K562 (cell line): Measurements from ENCODE around the gene ERC2. TPM values are rescaled to one million over a fixed set of nuclear protein-coding genes. Genes with fewer than 3 reads are reported as not detected.

Source experiments
- ATAC-seq: fragments of 200-7000 bp; cut with Tn5 transposase; 3 replicates; pipeline ENCODE4 v1.9.1; 2020; ENCODE audit warnings: moderate library complexity
- BruUV-seq: library from RNA; stranded (reverse); fragments of 400-500 nt; replicated peaks from 2 replicates; lab custom pipeline; 2021; lab: Mats Ljungman, UMichigan
- CTCF ChIA-PET: fragments of 300-600 bp; formaldehyde crosslinking; extraction: SDS; loops from one replicate; lab custom pipeline; 2021; ENCODE audit warnings: low intra/inter-chr PET ratio; lab: Yijun Ruan, JAX
- POLR2A ChIA-PET: fragments of 300-600, 350-650 bp; sonication (Branson Sonifier 250); formaldehyde crosslinking; extraction: SDS; loops from one replicate; lab custom pipeline; 2021; ENCODE audit warnings: antibody characterized with exemption, inconsistent platforms; lab: Yijun Ruan, JAX
- DNase-seq, 4 experiments: peaks; one replicate each; pipeline versions ENCODE4 v3.0.0 to v3.0.0-alpha.2; 2011 to 2018; ENCODE audit warnings: low spot score in 3 of 4, mixed read lengths in 3 of 4; ENCODE audit errors: extremely low read depth in 1 of 4
- FAIRE-seq: peaks from 2 replicates; lab custom pipeline; 2011; peaks lifted over from hg19 to GRCh38; lab: Jason Lieb, UNC
- H2AFZ ChIP-seq: 2 replicates; pipeline ENCODE4 v1.6.0; 2011; ENCODE audit warnings: low read depth, low read length, control low read depth, inconsistent platforms
- H3K27ac ChIP-seq: fragments of 200-600 bp; 3 replicates; pipeline ENCODE4 v1.8.0; 2011; ENCODE audit warnings: low read depth, mild to moderate bottlenecking, control low read depth, inconsistent platforms, low read length, moderate library complexity, mixed read lengths; ENCODE audit errors: extremely low read depth
- H3K27me3 ChIP-seq, 2 experiments: fragments of 300-600 bp in 1 of 2; 2 replicates in 1 of 2; 3 replicates in 1 of 2; pipeline versions ENCODE4 v1.6.0 to v1.8.0; 2011; ENCODE audit warnings: inconsistent platforms in 2 of 2, low read length in 2 of 2, mild to moderate bottlenecking in 1 of 2, mixed read lengths in 1 of 2, moderate library complexity in 1 of 2; ENCODE audit not compliant: control insufficient read depth in 2 of 2, insufficient read depth in 2 of 2
- H3K36me3 ChIP-seq: fragments of 300-600 bp; 3 replicates; pipeline ENCODE4 v1.8.0; 2011; ENCODE audit warnings: mild to moderate bottlenecking, low read length, inconsistent platforms; ENCODE audit not compliant: control insufficient read depth, insufficient read depth
- H3K4me1 ChIP-seq, 2 experiments: fragments of 200-600 bp in 1 of 2; replicated peaks in 1 of 2; 2 replicates in 1 of 2; 3 replicates in 1 of 2; pipeline versions ENCODE4 v1.5.1 to v1.8.0; 2011; ENCODE audit warnings: inconsistent platforms in 2 of 2, low read length in 2 of 2, mild to moderate bottlenecking in 1 of 2, mixed read lengths in 1 of 2, moderate library complexity in 1 of 2; ENCODE audit not compliant: control insufficient read depth in 2 of 2, insufficient read depth in 2 of 2
- H3K4me2 ChIP-seq: 2 replicates; pipeline ENCODE4 v1.6.1; 2011; ENCODE audit warnings: low read length, control low read depth, inconsistent platforms, mixed read lengths; ENCODE audit not compliant: insufficient read depth
- H3K4me3 ChIP-seq: fragments of 200-600 bp; sonication (generic), shearing (Covaris generic); 2 replicates; pipeline ENCODE4 v1.5.1; 2016; ENCODE audit warnings: control low read depth, inconsistent platforms
- H3K79me2 ChIP-seq: fragments of 200-600 bp; 3 replicates; pipeline ENCODE4 v1.8.0; 2011; ENCODE audit warnings: low read length, inconsistent platforms; ENCODE audit not compliant: control insufficient read depth, insufficient read depth
- H3K9ac ChIP-seq, 2 experiments: 2 replicates each; pipeline versions ENCODE4 v1.6.0 to v1.6.1; 2011; ENCODE audit warnings: low read depth in 2 of 2, low read length in 2 of 2, control low read depth in 1 of 2, inconsistent platforms in 1 of 2, mild to moderate bottlenecking in 1 of 2, mixed read lengths in 1 of 2; ENCODE audit not compliant: insufficient read depth in 1 of 2
- H3K9me1 ChIP-seq: one replicate; pipeline ENCODE4 v1.6.0; 2011; ENCODE audit warnings: inconsistent platforms, mild to moderate bottlenecking, low read length, moderate library complexity; ENCODE audit not compliant: control insufficient read depth, insufficient read depth
- H3K9me3 ChIP-seq: replicated peaks from 2 replicates; pipeline ENCODE4 v1.5.1; 2011; ENCODE audit warnings: low read depth, low read length, inconsistent platforms; ENCODE audit not compliant: control insufficient read depth, insufficient read depth
- H4K20me1 ChIP-seq: replicated peaks from 2 replicates; pipeline ENCODE4 v1.6.1; 2011; ENCODE audit warnings: low read length, inconsistent platforms, mixed read lengths; ENCODE audit not compliant: control insufficient read depth, insufficient read depth
- CREB3L1 ChIP-seq: fragments of 450-650 bp; IDR thresholded peaks from 2 replicates; pipeline ENCODE4 v1.6.1; 2014; ENCODE audit warnings: low read depth, mild to moderate bottlenecking, moderate library complexity, borderline replicate concordance
- NR2C1 ChIP-seq, 2 experiments: fragments of 450-650 bp; IDR thresholded peaks; 2 replicates each; pipeline ENCODE4 v1.6.1; 2017; ENCODE audit warnings: mild to moderate bottlenecking in 2 of 2, antibody characterized with exemption in 1 of 2, inconsistent platforms in 1 of 2, missing compliant biosample characterization in 1 of 2, missing genetic modification characterization in 1 of 2
- OTX1 ChIP-seq: fragments of 450-650 bp; formaldehyde crosslinking; IDR thresholded peaks from 2 replicates; pipeline ENCODE4 v1.4.0; 2022; ENCODE audit warnings: mild to moderate bottlenecking
- PHB ChIP-seq: fragments of 250-450 bp; sonication (Bioruptor Pico); IDR thresholded peaks from 2 replicates; pipeline ENCODE4 v1.5.0; 2021
- TOE1 ChIP-seq, 2 experiments: fragments of 450-650 bp in 1 of 2; sonication (generic) in 1 of 2; formaldehyde crosslinking in 1 of 2; IDR thresholded peaks; 2 replicates each; pipeline versions ENCODE4 v1.7.1 to v1.8.0; 2016 to 2022; ENCODE audit warnings: borderline replicate concordance in 2 of 2, mild to moderate bottlenecking in 2 of 2, antibody characterized with exemption in 1 of 2, inconsistent platforms in 1 of 2, low read depth in 1 of 2, missing genetic modification reagents in 1 of 2, moderate library complexity in 1 of 2
- ZNF444 ChIP-seq: fragments of 250-450 bp; sonication (Bioruptor Pico); IDR thresholded peaks from 2 replicates; pipeline ENCODE4 v1.4.0; 2020; ENCODE audit warnings: mild to moderate bottlenecking, moderate library complexity
- WGBS: fragments of 100-300 bp; shearing (Covaris generic); methylation state at CpG from one replicate; pipeline ENCODE4 v1.1.6; 2016; ENCODE audit warnings: low coverage, mixed read lengths; ENCODE audit not compliant: insufficient coverage; ENCODE audit errors: missing lambda C conversion rate; 5-methylcytosine and 5-hydroxymethylcytosine counted together
- in situ Hi-C: fragments of 300-500 bp; cut with MboI; formaldehyde crosslinking; loops from 4 replicates; pipeline ENCODE4 v1.15.0; 2018; ENCODE audit warnings: inconsistent platforms, mixed read lengths
- intact Hi-C: fragments of 100-400 bp; cut with micrococcal nuclease; formaldehyde crosslinking; loops from 2 replicates; pipeline ENCODE4 v1.14.2; 2022
- polyA plus RNA-seq, 8 experiments: library from polyadenylated mRNA; depleted of rRNA in 4 of 8; stranded (reverse) in 5 of 8; unstranded in 3 of 8; fragments of >200 nt; fragmentation: Nextera tagmentation in 2 of 8; fragmentation: Illumina TruSeq in 1 of 8; extraction: Ambion mirVana in 2 of 8; extraction: Trizol in 1 of 8; gene quantifications; 2 replicates each; pipeline versions ENCODE4 v1.2.1 to v1.2.3, GENCODE V29; 2011 to 2014; ENCODE audit warnings: inconsistent platforms in 1 of 8, missing spikeins in 1 of 8
- total RNA-seq, 7 experiments: library from RNA; depleted of rRNA in 6 of 7; stranded (reverse); fragments of >200 nt in 6 of 7; fragmentation: Illumina TruSeq in 2 of 7; extraction: Trizol in 2 of 7; gene quantifications; 2 replicates each; pipeline versions ENCODE4 v1.2.1 to v1.2.3, GENCODE V29; 2011 to 2021; ENCODE audit warnings: low replicate concordance in 1 of 7

The ERC2 gene
- total and polyA plus RNA-seq, 9 of the 15 experiments (the other 6 are each of a cell fraction or from before 2014, with no cell fraction given): 0.04 to 0.18 (median 0.07) TPM; not detected in 2

- TF ChIP-seq TOE1 (IDR thresholded peaks at IDR 0.05; ENCODE audit: borderline replicate concordance): no peak
- no peak for TF ChIP-seq TOE1 (CRISPR knock-in tag; IDR thresholded peaks at IDR 0.05; ENCODE audit: borderline replicate concordance, low read depth)
- no peak for TF ChIP-seq NR2C1 (IDR thresholded peaks at IDR 0.05)
- no peak for TF ChIP-seq NR2C1 (tag; IDR thresholded peaks at IDR 0.05)
- no peak for TF ChIP-seq OTX1 (CRISPR knock-in tag)
Measured at GRCh38 chr3:55824406-55824805, 643.9 kb downstream of the ERC2 start (continued).

- intact Hi-C loops: no loop called here
- POLR2A ChIA-PET: no interaction called here
- H3K27ac ChIP-seq: no peak overlapping the region
- DNase-seq (no peak), ATAC-seq (no peak), FAIRE-seq (no peak)
- in situ Hi-C loops: no loop called here
- H3K9ac ChIP-seq: no peak overlapping the region
- H2AFZ ChIP-seq: no peak overlapping the region
- H3K4me1 ChIP-seq: no peaks in the 10 kb centered on the region
- H3K4me3 ChIP-seq: no peak overlapping the region
- WGBS: 0% methylated on average over 1 of the region's 1 CpG
- H3K27me3 ChIP-seq: no peaks in the 10 kb centered on the region
- no peak for TF ChIP-seq ZNF444 (CRISPR knock-in tag)
- no peak for TF ChIP-seq CREB3L1
- TF ChIP-seq PHB (CRISPR knock-in tag): no peak
- H3K79me2 ChIP-seq: no peaks in the 10 kb centered on the region
- H3K9me3 ChIP-seq: no peaks in the 10 kb centered on the region
- no TSS peak for BruUV-seq
- no peaks in the 10 kb centered on the region for H4K20me1 ChIP-seq
- H3K4me2 ChIP-seq: no peak overlapping the region
- H3K9me1 ChIP-seq: no peaks in the 10 kb centered on the region
- no peaks in the 10 kb centered on the region for H3K36me3 ChIP-seq
- CTCF ChIA-PET: no interaction called here
Measured at GRCh38 chr3:55823829-55824228, 644.4 kb downstream of the ERC2 start.
